ENCODE data around the gene KIF26B. TPM values are rescaled to one million over a fixed set of nuclear protein-coding genes. Genes with fewer than 3 reads are reported as not detected.

KIF26B gene
- total RNA-seq, 1 donor from 2014 or later, result 8.8 TPM

- H3K9me3 Mint-ChIP-seq (ENCODE audit: unreplicated experiment), result no peaks in the 10 kb centered on the region
- no peaks in the 10 kb centered on the region for H3K36me3 Mint-ChIP-seq (ENCODE audit: unreplicated experiment)
- H3K27ac Mint-ChIP-seq (ENCODE audit: unreplicated experiment), result no peak overlapping the region
- peak; percentile 68 for DNase-seq (ENCODE audit: extremely low spot score, unreplicated experiment)
- H3K27me3 Mint-ChIP-seq (ENCODE audit: unreplicated experiment), result peaks cover 35% of the 10 kb centered on the region
- H3K4me1 Mint-ChIP-seq (ENCODE audit: unreplicated experiment), result no peaks in the 10 kb centered on the region
- no peak for TF ChIP-seq CTCF (IDR thresholded peaks at IDR 0.05)
- no peak overlapping the region for H3K4me3 Mint-ChIP-seq (ENCODE audit: unreplicated experiment)
Observed at GRCh38 chr1:245143849-245144248, 10.9 kb upstream of the KIF26B start.

- H3K27me3 Mint-ChIP-seq (ENCODE audit: unreplicated experiment), result peaks cover 47% of the 10 kb centered on the region
- no peaks in the 10 kb centered on the region for H3K36me3 Mint-ChIP-seq (ENCODE audit: unreplicated experiment)
- no peak overlapping the region for H3K4me3 Mint-ChIP-seq (ENCODE audit: unreplicated experiment)
- H3K9me3 Mint-ChIP-seq (ENCODE audit: unreplicated experiment), result no peaks in the 10 kb centered on the region
- TF ChIP-seq CTCF (IDR thresholded peaks at IDR 0.05), result no peak
- H3K4me1 Mint-ChIP-seq (ENCODE audit: unreplicated experiment), result no peaks in the 10 kb centered on the region
- no peak overlapping the region for H3K27ac Mint-ChIP-seq (ENCODE audit: unreplicated experiment)
- DNase-seq (ENCODE audit: extremely low spot score, unreplicated experiment), result no peak
Observed at GRCh38 chr1:245148069-245148468, 6.7 kb upstream of the KIF26B start.

- TF ChIP-seq CTCF (IDR thresholded peaks at IDR 0.05), result no peak
- H3K4me1 Mint-ChIP-seq (ENCODE audit: unreplicated experiment), result peaks cover 5% of the 10 kb centered on the region
- no peak overlapping the region for H3K27ac Mint-ChIP-seq (ENCODE audit: unreplicated experiment)
- H3K27me3 Mint-ChIP-seq (ENCODE audit: unreplicated experiment), result peaks cover 45% of the 10 kb centered on the region
- H3K36me3 Mint-ChIP-seq (ENCODE audit: unreplicated experiment), result no peaks in the 10 kb centered on the region
- H3K9me3 Mint-ChIP-seq (ENCODE audit: unreplicated experiment), result no peaks in the 10 kb centered on the region
- DNase-seq (ENCODE audit: extremely low spot score, unreplicated experiment), result no peak
- no peak overlapping the region for H3K4me3 Mint-ChIP-seq (ENCODE audit: unreplicated experiment)
Observed at GRCh38 chr1:245148861-245149260, 5.9 kb upstream of the KIF26B start.

- Mint-ChIP-seq H3K4me3 (ENCODE audit: unreplicated experiment) (peak overlapping the region; percentile 79), H3K36me3 (ENCODE audit: unreplicated experiment) (no peaks in the 10 kb centered on the region), H3K27me3 (ENCODE audit: unreplicated experiment) (peaks cover 35% of the 10 kb centered on the region), H3K9me3 (ENCODE audit: unreplicated experiment) (no peaks in the 10 kb centered on the region), H3K27ac (ENCODE audit: unreplicated experiment) (no peak overlapping the region), H3K4me1 (ENCODE audit: unreplicated experiment) (peaks cover 19% of the 10 kb centered on the region)
- no peak for DNase-seq (ENCODE audit: extremely low spot score, unreplicated experiment)
- TF ChIP-seq CTCF (IDR thresholded peaks at IDR 0.05), result peak; percentile 88
Observed at GRCh38 chr1:245153081-245153551, 1.7 kb upstream of the KIF26B start.

- no peak overlapping the region for H3K27ac Mint-ChIP-seq (ENCODE audit: unreplicated experiment)
Observed at GRCh38 chr1:245153552-245154428, 995 bp upstream of the KIF26B start.

More at GRCh38 chr1:245153552-245154428, 995 bp upstream of the KIF26B start:
- H3K4me1 Mint-ChIP-seq (ENCODE audit: unreplicated experiment), result peaks cover 19% of the 10 kb centered on the region
- peaks cover 34% of the 10 kb centered on the region for H3K27me3 Mint-ChIP-seq (ENCODE audit: unreplicated experiment)
- no peaks in the 10 kb centered on the region for H3K9me3 Mint-ChIP-seq (ENCODE audit: unreplicated experiment)
- DNase-seq (ENCODE audit: extremely low spot score, unreplicated experiment), result no peak
- peak overlapping the region; percentile 81 for H3K4me3 Mint-ChIP-seq (ENCODE audit: unreplicated experiment)
- no peak for TF ChIP-seq CTCF (IDR thresholded peaks at IDR 0.05)
- no peaks in the 10 kb centered on the region for H3K36me3 Mint-ChIP-seq (ENCODE audit: unreplicated experiment)

Data from osteocyte (in vitro differentiated cells).